NCI-H1417 (cell line): ENCODE data around the gene AKT3.

Experiments used
- DNase-seq, 3 experiments: peaks; one replicate each; lab custom pipeline; 2025; lab: John Stamatoyannopoulos, UW

Gene AKT3

GRCh38 chr1:243553090-243553489 lies 297.0 kb downstream of the AKT3 start:
- no peak for DNase-seq

- no peak for DNase-seq
Measured at GRCh38 chr1:243550276-243550675, 299.8 kb downstream of the AKT3 start.

DNA sequence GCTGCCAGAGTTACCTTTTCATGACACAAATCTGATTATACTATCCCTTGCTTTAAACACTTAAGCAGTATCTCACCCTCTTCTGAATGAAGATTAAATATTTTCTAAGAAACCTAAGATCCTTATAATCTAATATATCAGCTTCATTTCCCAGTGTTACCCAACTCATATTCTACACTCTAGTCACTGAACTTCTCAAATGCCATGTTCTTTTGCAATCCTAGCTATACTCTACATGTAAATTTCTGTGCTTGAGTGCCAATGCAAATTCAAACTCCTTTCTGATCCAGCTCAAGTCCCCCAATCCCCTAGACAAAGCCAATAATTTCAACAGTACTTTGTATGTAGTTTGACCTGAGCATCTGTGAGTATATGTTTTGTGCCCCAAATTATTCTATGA lies 300.3 kb downstream of the AKT3 start:
- no peak for DNase-seq

DNA sequence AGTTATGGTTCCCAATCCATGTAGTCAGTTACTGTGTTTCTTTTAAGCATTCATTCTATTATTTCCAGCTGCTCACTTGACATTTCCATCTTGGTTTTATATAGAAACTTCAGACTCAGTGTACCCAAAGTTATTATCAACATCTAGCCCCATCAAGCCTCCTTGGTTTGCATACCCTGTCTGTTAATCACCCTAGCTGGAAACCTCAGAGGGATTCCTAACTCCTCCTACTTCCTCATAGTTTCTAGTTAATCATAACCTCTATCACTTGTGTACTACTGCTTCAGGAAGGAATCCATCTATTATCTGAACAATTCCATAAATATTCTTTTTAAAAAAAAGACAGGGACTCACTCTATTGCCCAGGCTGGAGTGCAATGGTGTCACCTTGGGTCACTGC lies 300.9 kb downstream of the AKT3 start:
- DNase-seq: no peak

- DNase-seq: no peak
Measured at GRCh38 chr1:243548516-243548915, 301.5 kb downstream of the AKT3 start.

DNA sequence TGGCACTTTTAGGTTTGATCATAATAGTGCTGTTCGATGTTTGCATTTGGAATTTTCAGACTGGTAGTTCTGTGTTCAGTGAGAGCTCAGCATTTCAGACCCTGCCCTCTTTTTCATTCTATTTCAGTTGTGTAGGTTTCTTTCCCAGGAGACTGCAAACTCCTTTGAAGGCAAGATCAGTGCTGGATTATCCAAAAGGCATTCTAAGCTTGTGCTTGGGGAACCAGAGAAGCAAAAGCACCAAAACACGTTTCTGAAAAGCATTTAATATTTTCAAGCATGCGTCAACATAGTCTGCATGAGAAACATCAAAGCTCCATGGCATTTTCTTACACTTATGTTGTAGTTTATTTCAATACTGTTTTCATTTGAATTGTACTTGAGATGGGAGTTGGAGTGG lies 302.2 kb downstream of the AKT3 start:
- no peak for DNase-seq

GRCh38 chr1:243546457-243546856 lies 303.6 kb downstream of the AKT3 start:
- DNase-seq: no peak

- DNase-seq: no peak
Measured at GRCh38 chr1:243543501-243543900, 306.5 kb downstream of the AKT3 start.

DNA sequence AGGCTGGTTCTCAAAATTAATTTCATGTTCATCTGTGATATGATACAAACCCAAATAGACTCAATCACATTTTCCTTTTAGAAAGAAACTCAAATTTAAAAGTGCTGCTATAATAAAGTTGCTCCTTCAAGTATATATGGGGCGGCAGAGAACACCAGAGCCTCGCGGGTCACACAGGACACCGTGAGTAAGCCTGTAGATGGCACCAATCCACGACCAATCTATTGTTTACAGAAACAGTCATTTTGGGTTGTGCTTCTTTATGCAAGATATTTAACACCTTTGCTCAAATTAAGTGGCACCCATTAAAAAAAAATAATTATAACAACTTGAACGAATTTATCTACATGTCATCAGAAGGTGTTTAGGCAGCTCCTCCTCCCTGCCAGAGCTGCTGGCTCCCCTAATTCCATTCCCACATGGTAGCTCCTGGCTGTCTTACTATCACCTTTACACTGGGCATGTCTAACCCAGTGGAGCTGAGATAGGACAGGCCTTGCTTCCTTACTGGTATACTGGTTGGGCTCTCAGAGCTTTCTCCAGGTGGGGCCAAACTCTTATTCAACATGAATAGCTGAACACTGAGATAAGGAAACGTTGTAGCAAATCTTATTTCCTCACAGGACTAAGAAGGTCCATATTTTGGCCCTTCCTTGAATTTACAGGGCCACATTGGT lies 307.2 kb downstream of the AKT3 start:
- no peak for DNase-seq

- DNase-seq: no peak
Measured at GRCh38 chr1:243539636-243540035, 310.4 kb downstream of the AKT3 start.

GRCh38 chr1:243535014-243535413 lies 315.0 kb downstream of the AKT3 start:
- no peak for DNase-seq

- DNase-seq: no peak
Measured at GRCh38 chr1:243529512-243529911, 320.5 kb downstream of the AKT3 start.

DNA sequence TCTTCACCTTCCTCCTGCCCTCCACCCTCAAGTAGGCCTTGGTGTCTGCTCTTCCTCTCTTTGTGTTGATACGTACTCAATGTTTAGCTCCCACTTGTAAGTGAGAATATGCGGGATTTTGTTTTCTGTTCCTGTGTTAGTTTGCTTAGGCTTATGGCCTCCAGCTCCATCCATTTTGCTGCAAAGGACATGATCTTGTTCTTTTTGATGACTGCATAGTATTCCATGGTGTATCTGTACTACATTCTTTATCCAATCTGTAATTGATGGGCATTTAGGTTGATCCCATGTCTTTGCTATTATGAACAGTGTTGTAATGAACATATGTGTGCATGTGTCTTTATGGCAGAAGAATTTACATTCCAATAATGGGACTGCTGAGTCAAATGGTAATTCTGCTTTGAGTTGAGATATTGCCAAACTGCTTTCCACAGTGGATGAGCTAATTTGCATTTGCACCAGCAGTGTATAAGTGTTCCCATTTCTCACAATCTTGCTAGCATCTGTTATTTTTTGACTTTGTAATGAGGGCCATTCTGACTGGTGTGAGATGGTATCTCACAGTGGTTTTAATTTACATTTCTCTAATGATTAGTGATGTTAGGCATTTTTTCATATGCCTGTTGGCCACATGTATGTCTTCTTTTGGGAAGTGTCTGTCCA lies 321.5 kb downstream of the AKT3 start:
- DNase-seq: no peak

DNA sequence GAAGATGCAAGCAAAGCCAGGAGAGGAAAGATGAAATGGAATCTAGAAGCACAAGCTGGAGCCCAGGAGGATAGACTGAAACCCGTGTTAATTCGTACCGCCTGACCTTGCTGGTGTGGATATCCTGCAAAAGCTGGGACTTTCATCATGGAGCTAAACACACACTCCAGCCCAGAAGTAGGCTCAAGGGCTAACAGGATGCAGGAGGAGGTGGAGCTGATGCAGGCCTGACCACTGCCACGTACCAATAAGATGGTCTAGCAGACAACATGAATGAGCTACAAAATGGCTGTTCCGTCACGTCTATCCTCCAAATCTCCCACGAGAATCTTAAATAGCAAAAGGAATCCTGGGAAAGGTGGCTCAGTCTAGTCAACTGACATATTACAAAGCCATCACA lies 323.9 kb downstream of the AKT3 start:
- no peak for DNase-seq

DNA sequence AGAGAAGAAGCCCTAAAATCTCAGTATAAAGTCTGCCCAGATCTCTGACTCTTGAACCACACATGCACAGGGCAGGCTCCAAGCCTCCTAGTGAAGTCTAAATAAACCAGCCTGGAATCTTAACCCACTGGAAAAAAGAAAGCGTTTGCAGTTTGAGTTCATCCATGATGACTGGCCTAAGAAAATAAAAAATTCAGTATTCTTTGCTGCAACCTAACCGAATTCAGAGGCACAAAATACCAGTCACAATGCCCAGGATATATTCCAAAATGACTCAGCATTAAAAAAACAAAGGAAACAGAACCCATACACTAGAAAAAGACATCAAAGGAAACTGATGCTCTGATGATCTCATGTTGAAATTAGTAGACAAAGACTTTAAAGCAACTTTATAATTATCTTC lies 325.0 kb downstream of the AKT3 start:
- no peak for DNase-seq

GRCh38 chr1:243523766-243524165 lies 326.3 kb downstream of the AKT3 start:
- no peak for DNase-seq

GRCh38 chr1:243520831-243521230 lies 329.2 kb downstream of the AKT3 start:
- DNase-seq: no peak

- no peak for DNase-seq
Measured at GRCh38 chr1:243514927-243515326, 335.1 kb downstream of the AKT3 start.

DNA sequence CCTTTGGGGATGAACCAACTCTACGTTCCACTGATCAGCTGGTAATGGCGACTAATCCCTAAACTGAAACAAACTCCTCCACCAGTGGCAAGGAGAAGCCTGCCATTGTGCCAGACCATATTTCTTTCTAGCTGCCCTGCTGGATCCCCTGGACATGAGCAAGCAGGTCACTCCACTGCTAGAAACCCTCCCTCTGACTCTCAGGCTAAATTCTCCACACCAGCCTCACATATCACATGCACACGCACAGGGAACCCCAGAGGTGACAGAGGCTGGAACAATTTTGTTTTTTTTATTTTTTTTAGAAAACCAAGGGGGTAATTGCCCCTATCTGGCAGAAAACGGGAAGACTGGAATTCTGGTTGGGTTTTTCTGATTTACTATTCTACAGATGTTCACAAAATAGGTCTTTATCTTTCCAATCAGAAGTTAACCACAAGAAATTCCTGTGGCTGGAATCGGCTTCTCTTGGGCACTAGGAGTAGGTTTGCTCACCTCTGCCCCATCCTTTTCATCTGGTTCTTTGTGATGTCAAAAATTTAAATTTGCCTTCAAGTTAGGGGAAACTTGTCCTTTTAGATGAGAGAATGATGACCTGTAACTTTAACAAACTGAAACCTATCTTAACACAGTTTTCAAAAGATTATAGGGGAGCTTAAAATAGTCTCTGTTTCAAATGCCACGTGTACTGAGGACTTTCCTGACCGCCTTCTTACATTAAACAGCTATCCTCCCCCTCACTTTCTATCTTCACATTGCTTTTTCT lies 336.1 kb downstream of the AKT3 start:
- no peak for DNase-seq

DNA sequence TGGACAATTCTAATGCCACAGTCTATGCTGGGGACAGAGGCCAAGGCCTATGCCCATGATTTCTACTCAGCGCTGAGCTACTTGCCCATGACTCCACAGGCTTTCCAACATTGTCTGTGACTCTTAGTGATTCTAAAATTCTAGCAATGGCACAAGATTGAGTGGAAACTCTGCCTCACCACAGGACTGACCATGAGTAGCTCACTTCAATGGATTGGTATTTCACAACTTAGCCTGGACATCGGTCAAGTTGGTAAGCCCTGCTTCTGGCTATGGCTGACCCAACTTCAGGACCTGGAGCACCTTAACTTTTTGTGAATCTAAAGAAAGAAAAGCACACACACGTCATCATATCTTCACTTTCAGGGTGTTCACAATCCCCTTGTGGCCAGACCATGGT lies 339.1 kb downstream of the AKT3 start:
- DNase-seq: no peak

- DNase-seq: no peak
Measured at GRCh38 chr1:243508943-243509342, 341.1 kb downstream of the AKT3 start.

GRCh38 chr1:243508303-243508713 lies 341.7 kb downstream of the AKT3 start:
- no peak for DNase-seq

DNA sequence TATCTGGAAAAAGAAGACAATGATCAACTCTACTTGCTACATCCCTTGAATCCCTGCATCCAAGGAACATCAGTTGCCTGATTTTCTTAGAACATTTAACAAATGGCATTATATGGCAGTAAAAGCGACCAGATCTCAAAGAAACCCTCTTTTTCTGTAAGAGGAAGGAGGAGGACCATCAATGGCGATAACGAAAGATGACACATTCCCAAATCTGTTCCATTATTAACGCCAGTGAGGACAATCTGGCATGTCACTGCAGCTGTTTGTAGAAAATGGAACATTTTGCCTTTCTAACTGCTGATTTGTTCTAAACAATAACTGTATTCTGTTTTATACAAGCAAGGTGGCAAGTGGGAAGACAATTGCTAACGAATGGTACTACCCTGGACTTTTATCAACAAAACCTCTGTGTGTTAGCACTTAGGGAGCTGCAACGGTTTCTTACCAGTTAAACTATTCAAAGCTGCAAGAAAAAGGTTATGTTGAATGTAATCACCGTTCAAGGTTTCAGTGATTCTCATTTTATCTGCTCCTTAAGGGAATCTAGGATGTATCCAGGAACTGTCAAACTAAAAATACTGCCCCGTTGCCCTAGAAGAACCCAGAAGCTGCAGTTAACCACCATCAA lies 342.3 kb downstream of the AKT3 start:
- DNase-seq: no peak
